CD8-positive, alpha-beta memory T cell (primary cell): ENCODE data around the gene HMGCLL1. TPM values are rescaled to one million over a fixed set of nuclear protein-coding genes. Genes with fewer than 3 reads are reported as not detected.

ENCODE experiments used
- CTCF ChIA-PET: fragments of 350-600 bp; sonication (Branson Sonifier 250); formaldehyde crosslinking; loops from one replicate; lab custom pipeline; 2021; ENCODE audit warnings: antibody characterized with exemption; lab: Charles Lee
- POLR2A ChIA-PET: fragments of 350-600 bp; sonication (Branson Sonifier 250); formaldehyde crosslinking; loops from one replicate; lab custom pipeline; 2021; ENCODE audit warnings: antibody characterized with exemption; lab: Charles Lee
- DNase-seq, 5 donors: peaks; one replicate each; pipeline versions ENCODE4 v3.0.0 to v3.0.0-alpha.2; 2020 to 2022; ENCODE audit warnings: mixed read lengths in 1 of 5
- H3K27ac ChIP-seq: one replicate; pipeline ENCODE4 v1.7.0; 2013; ENCODE audit warnings: low read depth, mild to moderate bottlenecking, low read length, moderate library complexity
- H3K27me3 ChIP-seq: 2 replicates; pipeline ENCODE4 v1.7.0; 2013; ENCODE audit warnings: low read length, mild to moderate bottlenecking; ENCODE audit not compliant: insufficient read depth, poor library complexity, severe bottlenecking
- H3K36me3 ChIP-seq: 2 replicates; pipeline ENCODE4 v1.7.0; 2013; ENCODE audit warnings: mild to moderate bottlenecking, low read length, moderate library complexity; ENCODE audit not compliant: insufficient read depth
- H3K4me1 ChIP-seq: 2 replicates; pipeline ENCODE4 v1.7.0; 2013; ENCODE audit warnings: mild to moderate bottlenecking, low read length, moderate library complexity; ENCODE audit not compliant: insufficient read depth
- H3K4me3 ChIP-seq: 2 replicates; pipeline ENCODE4 v1.7.0; 2013; ENCODE audit warnings: mild to moderate bottlenecking, low read length
- H3K9me3 ChIP-seq: 2 replicates; pipeline ENCODE4 v1.7.0; 2013; ENCODE audit warnings: mild to moderate bottlenecking, low read length
- H3K27ac Mint-ChIP-seq, 8 donors: one replicate each; pipeline ENCODE4 v1.8.0; 2020 to 2021; ENCODE audit warnings: mixed read lengths in 8 of 8, mild to moderate bottlenecking in 6 of 8, inconsistent platforms in 3 of 8, moderate library complexity in 3 of 8
- H3K27me3 Mint-ChIP-seq, 2 donors: one replicate each; pipeline ENCODE4 v1.8.0; 2020 to 2021; ENCODE audit warnings: mixed read lengths in 2 of 2, mild to moderate bottlenecking in 1 of 2, moderate library complexity in 1 of 2
- H3K36me3 Mint-ChIP-seq, 3 donors: one replicate each; pipeline ENCODE4 v1.8.0; 2020 to 2021; ENCODE audit warnings: mixed read lengths in 3 of 3, inconsistent platforms in 1 of 3, mild to moderate bottlenecking in 1 of 3
- H3K4me1 Mint-ChIP-seq, 3 donors: one replicate each; pipeline ENCODE4 v1.8.0; 2020 to 2021; ENCODE audit warnings: mixed read lengths in 3 of 3, inconsistent platforms in 1 of 3, mild to moderate bottlenecking in 1 of 3
- H3K4me3 Mint-ChIP-seq, 7 donors: one replicate each; pipeline ENCODE4 v1.8.0; 2020 to 2021; ENCODE audit warnings: mixed read lengths in 7 of 7, mild to moderate bottlenecking in 6 of 7, moderate library complexity in 4 of 7, inconsistent platforms in 2 of 7
- H3K9me3 Mint-ChIP-seq, 5 donors: one replicate each; pipeline ENCODE4 v1.8.0; 2020 to 2022; ENCODE audit warnings: mixed read lengths in 5 of 5, mild to moderate bottlenecking in 3 of 5, moderate library complexity in 2 of 5, inconsistent platforms in 1 of 5
- polyA plus RNA-seq: library from polyadenylated mRNA; unstranded; fragments of 300-500 nt; fragmentation: Illumina TruSeq; gene quantifications from one replicate; pipeline ENCODE4 v1.2.3, GENCODE V29; 2021
- total RNA-seq, 2 experiments: library from RNA; stranded (reverse); gene quantifications; one replicate each; pipeline ENCODE4 v1.2.3, GENCODE V29; 2021

HMGCLL1 gene
- total and polyA plus RNA-seq, 3 experiments from 2014 or later = not detected

GRCh38 chr6:55557146-55557545, 21.8 kb downstream of the HMGCLL1 start:
- Histone ChIP-seq H3K27me3 (no peaks in the 10 kb centered on the region), H3K36me3 (no peaks in the 10 kb centered on the region), H3K4me1 (no peaks in the 10 kb centered on the region), H3K9me3 (no peaks in the 10 kb centered on the region), H3K4me3 (no peak overlapping the region), H3K27ac (no peak overlapping the region)
- H3K4me3 Mint-ChIP-seq = no peak overlapping the region
- peaks cover 0 to 13% (median 5%) of the 10 kb centered on the region in 5 donors for H3K9me3 Mint-ChIP-seq
- no peaks in the 10 kb centered on the region for H3K36me3 Mint-ChIP-seq
- no peak overlapping the region for H3K27ac Mint-ChIP-seq
- H3K27me3 Mint-ChIP-seq = no peaks in the 10 kb centered on the region
- no peak for DNase-seq
- CTCF ChIA-PET = no interaction called here
- no peaks in the 10 kb centered on the region for H3K4me1 Mint-ChIP-seq
- POLR2A ChIA-PET = no interaction called here

GRCh38 chr6:55545791-55546190, 33.2 kb downstream of the HMGCLL1 start:
- no peak overlapping the region for H3K4me3 Mint-ChIP-seq
- H3K27ac ChIP-seq = no peak overlapping the region
- H3K4me1 ChIP-seq = no peaks in the 10 kb centered on the region
- ChIA-PET CTCF (no interaction called here), POLR2A (no interaction called here)
- H3K27me3 Mint-ChIP-seq = no peaks in the 10 kb centered on the region
- H3K27ac Mint-ChIP-seq = no peak overlapping the region
- no peaks in the 10 kb centered on the region for H3K36me3 Mint-ChIP-seq
- no peaks in the 10 kb centered on the region for H3K27me3 ChIP-seq
- no peaks in the 10 kb centered on the region for H3K4me1 Mint-ChIP-seq
- H3K36me3 ChIP-seq = no peaks in the 10 kb centered on the region
- no peak overlapping the region for H3K4me3 ChIP-seq
- no peak for DNase-seq
- H3K9me3 ChIP-seq = no peaks in the 10 kb centered on the region
- H3K9me3 Mint-ChIP-seq = peaks cover 0 to 18% (median 5%) of the 10 kb centered on the region in 5 donors

GRCh38 chr6:55543633-55544309, 35.2 kb downstream of the HMGCLL1 start:
- Mint-ChIP-seq H3K4me3 (no peak overlapping the region), H3K9me3 (peaks cover 2 to 12% (median 5%) of the 10 kb centered on the region in 5 donors), H3K27me3 (no peaks in the 10 kb centered on the region), H3K4me1 (no peaks in the 10 kb centered on the region), H3K27ac (no peak overlapping the region), H3K36me3 (peaks cover 0 to 1% (median 0%) of the 10 kb centered on the region in 3 donors)
- no peak for DNase-seq
- Histone ChIP-seq H3K27ac (no peak overlapping the region), H3K27me3 (no peaks in the 10 kb centered on the region), H3K4me3 (no peak overlapping the region), H3K4me1 (no peaks in the 10 kb centered on the region), H3K9me3 (no peaks in the 10 kb centered on the region), H3K36me3 (no peaks in the 10 kb centered on the region)
- POLR2A ChIA-PET = no interaction called here
- CTCF ChIA-PET = no interaction called here

- POLR2A ChIA-PET = no interaction called here
- Mint-ChIP-seq H3K36me3 (peaks cover 0 to 1% (median 0%) of the 10 kb centered on the region in 3 donors), H3K27ac (no peak overlapping the region), H3K27me3 (no peaks in the 10 kb centered on the region), H3K4me3 (no peak overlapping the region), H3K9me3 (peaks cover 0 to 8% (median 5%) of the 10 kb centered on the region in 5 donors), H3K4me1 (no peaks in the 10 kb centered on the region)
- H3K27me3 ChIP-seq = no peaks in the 10 kb centered on the region
- H3K4me1 ChIP-seq = no peaks in the 10 kb centered on the region
- H3K4me3 ChIP-seq = no peak overlapping the region
- no peak for DNase-seq
- H3K27ac ChIP-seq = no peak overlapping the region
- H3K9me3 ChIP-seq = no peaks in the 10 kb centered on the region
- CTCF ChIA-PET = no interaction called here
- H3K36me3 ChIP-seq = no peaks in the 10 kb centered on the region
Observed at GRCh38 chr6:55541024-55541423, 38.0 kb downstream of the HMGCLL1 start.

GRCh38 chr6:55536391-55536956, 42.5 kb downstream of the HMGCLL1 start:
- no peak overlapping the region for H3K4me3 Mint-ChIP-seq
- POLR2A ChIA-PET = no interaction called here
- no peaks in the 10 kb centered on the region for H3K27me3 ChIP-seq
- H3K9me3 Mint-ChIP-seq = peaks cover 2 to 8% (median 4%) of the 10 kb centered on the region in 5 donors
- H3K27ac ChIP-seq = no peak overlapping the region
- no peaks in the 10 kb centered on the region for H3K27me3 Mint-ChIP-seq
- peaks cover 0 to 1% (median 0%) of the 10 kb centered on the region in 3 donors for H3K36me3 Mint-ChIP-seq
- no peaks in the 10 kb centered on the region for H3K4me1 Mint-ChIP-seq
- no peaks in the 10 kb centered on the region for H3K4me1 ChIP-seq
- H3K9me3 ChIP-seq = no peaks in the 10 kb centered on the region
- H3K36me3 ChIP-seq = no peaks in the 10 kb centered on the region
- DNase-seq = no peak
- no peak overlapping the region for H3K4me3 ChIP-seq
- no peak overlapping the region for H3K27ac Mint-ChIP-seq
- CTCF ChIA-PET = no interaction called here

- Mint-ChIP-seq H3K9me3 (peaks cover 0 to 13% (median 4%) of the 10 kb centered on the region in 5 donors), H3K36me3 (no peaks in the 10 kb centered on the region), H3K4me3 (no peak overlapping the region), H3K27ac (no peak overlapping the region), H3K27me3 (no peaks in the 10 kb centered on the region), H3K4me1 (no peaks in the 10 kb centered on the region)
- ChIA-PET POLR2A (no interaction called here), CTCF (no interaction called here)
- Histone ChIP-seq H3K9me3 (no peaks in the 10 kb centered on the region), H3K36me3 (no peaks in the 10 kb centered on the region), H3K27ac (no peak overlapping the region), H3K4me3 (no peak overlapping the region), H3K4me1 (no peaks in the 10 kb centered on the region), H3K27me3 (no peaks in the 10 kb centered on the region)
- DNase-seq = no peak
Observed at GRCh38 chr6:55531496-55531895, 47.5 kb downstream of the HMGCLL1 start.

- no peaks in the 10 kb centered on the region for H3K36me3 Mint-ChIP-seq
- H3K27me3 Mint-ChIP-seq = no peaks in the 10 kb centered on the region
- Histone ChIP-seq H3K27ac (no peak overlapping the region), H3K4me3 (no peak overlapping the region), H3K4me1 (no peaks in the 10 kb centered on the region), H3K9me3 (no peaks in the 10 kb centered on the region), H3K27me3 (no peaks in the 10 kb centered on the region), H3K36me3 (no peaks in the 10 kb centered on the region)
- ChIA-PET POLR2A (no interaction called here), CTCF (no interaction called here)
- H3K4me1 Mint-ChIP-seq = no peaks in the 10 kb centered on the region
- H3K27ac Mint-ChIP-seq = no peak overlapping the region
- H3K4me3 Mint-ChIP-seq = no peak overlapping the region
- peaks cover 0 to 18% (median 5%) of the 10 kb centered on the region in 5 donors for H3K9me3 Mint-ChIP-seq
- DNase-seq = no peak
Observed at GRCh38 chr6:55530931-55531330, 48.1 kb downstream of the HMGCLL1 start.

GRCh38 chr6:55528624-55529023, 50.4 kb downstream of the HMGCLL1 start:
- H3K4me3 Mint-ChIP-seq = no peak overlapping the region
- DNase-seq = no peak
- CTCF ChIA-PET = no interaction called here
- H3K27me3 ChIP-seq = no peaks in the 10 kb centered on the region
- no peaks in the 10 kb centered on the region for H3K36me3 ChIP-seq
- no peaks in the 10 kb centered on the region for H3K36me3 Mint-ChIP-seq
- H3K4me1 ChIP-seq = no peaks in the 10 kb centered on the region
- H3K4me3 ChIP-seq = no peak overlapping the region
- no peaks in the 10 kb centered on the region for H3K27me3 Mint-ChIP-seq
- H3K9me3 ChIP-seq = no peaks in the 10 kb centered on the region
- no peaks in the 10 kb centered on the region for H3K4me1 Mint-ChIP-seq
- POLR2A ChIA-PET = no interaction called here
- no peak overlapping the region for H3K27ac Mint-ChIP-seq
- no peak overlapping the region for H3K27ac ChIP-seq
- H3K9me3 Mint-ChIP-seq = peaks cover 0 to 14% (median 3%) of the 10 kb centered on the region in 5 donors
